NCI-H460 (cell line): ENCODE results near the gene CCNA2. TPM values are rescaled to one million over a fixed set of nuclear protein-coding genes. Genes with fewer than 3 reads are reported as not detected.

Experiments
- DNase-seq: peaks from one replicate; pipeline ENCODE4 v3.0.0-alpha.2; 2016; ENCODE audit warnings: low read depth; ENCODE audit errors: extremely low read depth
- total RNA-seq: library from RNA; depleted of rRNA; stranded (reverse); fragments of >200 nt; shearing (Covaris generic); gene quantifications from 2 replicates; pipeline ENCODE4 v1.2.3, GENCODE V29; 2014; rRNA removed

CCNA2 gene
- total RNA-seq, 1 experiment from 2014 or later = 58.1 TPM

DNA sequence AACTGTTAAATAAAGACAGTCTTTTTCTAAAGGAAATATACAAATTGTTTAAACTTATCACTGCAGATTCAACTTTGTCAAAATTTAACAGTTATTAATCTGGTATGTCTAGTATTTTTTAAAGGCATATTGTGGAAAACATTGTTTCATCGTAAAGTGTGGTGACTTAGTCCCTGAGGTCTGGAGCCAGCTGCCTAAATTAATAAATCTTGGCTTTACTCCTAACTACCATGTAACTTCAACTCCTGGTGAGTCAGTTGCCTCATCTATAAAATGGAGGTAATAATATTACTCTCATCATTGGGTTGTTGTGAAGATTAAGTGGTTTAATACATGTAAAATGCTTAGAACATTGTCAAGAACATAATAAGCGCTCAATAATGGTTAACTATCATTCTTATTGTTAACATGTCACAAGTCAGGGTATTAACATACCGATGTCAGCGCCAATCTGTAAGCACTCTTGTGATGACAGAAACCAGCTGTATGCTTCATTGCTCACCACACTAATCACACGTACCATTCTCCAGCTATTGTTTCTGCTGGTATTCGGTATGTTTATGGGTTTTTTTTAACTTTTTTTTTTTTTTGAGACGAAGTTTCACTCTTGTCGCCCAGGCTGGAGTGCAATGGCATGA lies 44.6 kb downstream of the CCNA2 start:
- no peak for DNase-seq

DNA sequence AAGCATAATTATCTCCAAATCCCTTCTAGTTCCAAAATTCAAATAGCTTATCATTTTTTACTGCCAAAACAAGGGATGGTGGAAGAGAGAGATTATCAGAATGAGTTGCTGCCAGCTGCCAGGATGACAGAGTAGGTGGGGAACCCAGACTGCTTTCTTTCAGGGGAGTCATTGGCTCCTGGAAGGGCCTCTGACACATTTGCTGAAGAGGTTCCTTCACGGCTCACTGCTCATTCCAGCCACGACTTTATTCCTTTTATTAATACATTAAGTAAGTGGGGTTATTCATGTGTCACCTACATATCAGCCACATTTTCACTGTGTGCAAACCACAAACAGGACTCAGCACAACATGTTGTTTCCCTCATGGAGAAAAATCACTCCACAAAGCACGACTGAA lies 46.1 kb downstream of the CCNA2 start:
- no peak for DNase-seq

GRCh38 chr4:121776610-121777401 lies 46.9 kb downstream of the CCNA2 start:
- DNase-seq = no peak

DNA sequence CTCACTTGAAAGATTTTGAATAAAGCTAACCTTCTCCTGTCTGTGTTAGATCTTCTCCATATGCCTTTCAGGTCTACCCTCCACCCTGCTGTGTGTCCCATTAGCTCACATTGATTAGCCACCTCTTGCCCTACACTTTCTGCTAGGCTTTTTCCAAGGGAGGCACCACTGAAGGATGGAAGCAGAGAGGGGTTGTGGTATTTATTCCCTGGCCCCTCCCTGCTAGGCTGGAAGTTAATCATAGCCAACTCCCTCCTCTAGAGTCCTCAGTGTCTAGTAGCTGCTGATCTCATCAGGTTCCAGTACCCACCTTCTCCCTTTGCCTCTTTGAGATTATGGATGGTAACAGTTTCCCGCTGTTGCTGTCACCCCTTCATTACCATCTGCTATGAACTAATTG lies 49.8 kb downstream of the CCNA2 start:
- DNase-seq = no peak

GRCh38 chr4:121771869-121772268 lies 51.8 kb downstream of the CCNA2 start:
- DNase-seq = no peak

GRCh38 chr4:121769341-121769740 lies 54.3 kb downstream of the CCNA2 start:
- DNase-seq = no peak

GRCh38 chr4:121767166-121767565 lies 56.5 kb downstream of the CCNA2 start:
- DNase-seq = no peak

Other genes with a start within 250 kb of the CCNA2 start
- gene ANXA5, start 126.9 kb downstream of the CCNA2 start, total RNA-seq = 332 and 349 TPM in 2 replicates
- 0.40 and 1.1 TPM in 2 replicates for gene SMIM43, start 58.7 kb downstream of the CCNA2 start, total RNA-seq
- 40.4 and 42.7 TPM in 2 replicates for gene EXOSC9, start 22.6 kb downstream of the CCNA2 start, total RNA-seq
- gene BBS7, start 46.6 kb upstream of the CCNA2 start, total RNA-seq = 11.4 and 13.1 TPM in 2 replicates
- 0.02 TPM in 1 of 2 replicates, not detected in the other for gene TRPC3, start 128.2 kb upstream of the CCNA2 start, total RNA-seq